ENCODE results near the gene CACNA1S.
A peak's percentile ranks its signal among the peaks of the same experiment; 100 is the strongest.

The CACNA1S gene

GRCh38 chr1:201123866-201124265, 11.6 kb upstream of the CACNA1S start:
- DNase-seq (ENCODE audit: low read depth, low spot score), result no peak
- no peak overlapping the region for H3K4me3 ChIP-seq (ENCODE audit: low read length)

- no peak for DNase-seq (ENCODE audit: low read depth, low spot score)
- no peak overlapping the region for H3K4me3 ChIP-seq (ENCODE audit: low read length)
Measured at GRCh38 chr1:201122321-201122957, 10.2 kb upstream of the CACNA1S start.

GRCh38 chr1:201119206-201120197, 7.3 kb upstream of the CACNA1S start:
- no peak overlapping the region for H3K4me3 ChIP-seq (ENCODE audit: low read length)
- DNase-seq (ENCODE audit: low read depth, low spot score), result peak; percentile 64

GRCh38 chr1:201116091-201116490, 3.9 kb upstream of the CACNA1S start:
- DNase-seq (ENCODE audit: low read depth, low spot score), result no peak
- no peak overlapping the region for H3K4me3 ChIP-seq (ENCODE audit: low read length)

- no peak for DNase-seq (ENCODE audit: low read depth, low spot score)
- no peak overlapping the region for H3K4me3 ChIP-seq (ENCODE audit: low read length)
Measured at GRCh38 chr1:201115390-201115937, 3.2 kb upstream of the CACNA1S start.

GRCh38 chr1:201114245-201115131, 2.3 kb upstream of the CACNA1S start:
- peak; percentile 71 for DNase-seq (ENCODE audit: low read depth, low spot score)
- H3K4me3 ChIP-seq (ENCODE audit: low read length), result peak overlapping the region; percentile 61

- H3K4me3 ChIP-seq (ENCODE audit: low read length), result peak overlapping the region; percentile 61
- DNase-seq (ENCODE audit: low read depth, low spot score), result no peak
Measured at GRCh38 chr1:201113451-201114244, 1.4 kb upstream of the CACNA1S start.

- DNase-seq (ENCODE audit: low read depth, low spot score), result no peak
- H3K4me3 ChIP-seq (ENCODE audit: low read length), result no peak overlapping the region
Measured at GRCh38 chr1:201112926-201113325, 700 bp upstream of the CACNA1S start.

GRCh38 chr1:201111672-201112071, 554 bp downstream of the CACNA1S start:
- no peak for DNase-seq (ENCODE audit: low read depth, low spot score)
- H3K4me3 ChIP-seq (ENCODE audit: low read length), result no peak overlapping the region

- DNase-seq (ENCODE audit: low read depth, low spot score), result no peak
- H3K4me3 ChIP-seq (ENCODE audit: low read length), result no peak overlapping the region
Measured at GRCh38 chr1:201111156-201111555, 1.1 kb downstream of the CACNA1S start.

GRCh38 chr1:201110616-201111015, 1.6 kb downstream of the CACNA1S start:
- no peak for DNase-seq (ENCODE audit: low read depth, low spot score)
- H3K4me3 ChIP-seq (ENCODE audit: low read length), result no peak overlapping the region

GRCh38 chr1:201110138-201110537, 2.1 kb downstream of the CACNA1S start:
- no peak for DNase-seq (ENCODE audit: low read depth, low spot score)
- H3K4me3 ChIP-seq (ENCODE audit: low read length), result no peak overlapping the region

GRCh38 chr1:201109651-201110050, 2.6 kb downstream of the CACNA1S start:
- H3K4me3 ChIP-seq (ENCODE audit: low read length), result no peak overlapping the region
- DNase-seq (ENCODE audit: low read depth, low spot score), result no peak

- DNase-seq (ENCODE audit: low read depth, low spot score), result no peak
Measured at GRCh38 chr1:201108614-201109013, 3.6 kb downstream of the CACNA1S start.

GRCh38 chr1:201105688-201106087, 6.5 kb downstream of the CACNA1S start:
- H3K4me3 ChIP-seq (ENCODE audit: low read length), result no peak overlapping the region
- DNase-seq (ENCODE audit: low read depth, low spot score), result no peak

More at GRCh38 chr1:201108614-201109013, 3.6 kb downstream of the CACNA1S start:
- H3K4me3 ChIP-seq (ENCODE audit: low read length), result no peak overlapping the region

- no peak overlapping the region for H3K4me3 ChIP-seq (ENCODE audit: low read length)
- DNase-seq (ENCODE audit: low read depth, low spot score), result no peak
Measured at GRCh38 chr1:201104141-201104540, 8.1 kb downstream of the CACNA1S start.

- no peak for DNase-seq (ENCODE audit: low read depth, low spot score)
Measured at GRCh38 chr1:201103666-201104065, 8.6 kb downstream of the CACNA1S start.

GRCh38 chr1:201100169-201100930, 11.9 kb downstream of the CACNA1S start:
- no peak overlapping the region for H3K4me3 ChIP-seq (ENCODE audit: low read length)
- DNase-seq (ENCODE audit: low read depth, low spot score), result no peak

More at GRCh38 chr1:201103666-201104065, 8.6 kb downstream of the CACNA1S start:
- H3K4me3 ChIP-seq (ENCODE audit: low read length), result no peak overlapping the region
